Epithelial cell of esophagus (primary cell): Measurements from ENCODE around the gene CTDNEP1.

Experiments
- DNase-seq: peaks from one replicate; pipeline ENCODE4 v3.0.0; 2010; ENCODE audit warnings: low read depth
- H3K4me3 ChIP-seq: 2 replicates; pipeline ENCODE4 v1.5.1; 2011; ENCODE audit warnings: mild to moderate bottlenecking, low read length, control low read depth
- TF ChIP-seq, protein P1 (sequence below): IDR thresholded peaks from 2 replicates; pipeline ENCODE4 v1.5.1; 2011; ENCODE audit warnings: low read depth, mild to moderate bottlenecking, low read length, control low read depth, inconsistent platforms; ENCODE audit not compliant: insufficient read depth; ENCODE audit errors: missing control alignments

Gene CTDNEP1

GRCh38 chr17:7243453-7243729, 8.1 kb downstream of the CTDNEP1 start:
- TF ChIP-seq, protein P1, sequence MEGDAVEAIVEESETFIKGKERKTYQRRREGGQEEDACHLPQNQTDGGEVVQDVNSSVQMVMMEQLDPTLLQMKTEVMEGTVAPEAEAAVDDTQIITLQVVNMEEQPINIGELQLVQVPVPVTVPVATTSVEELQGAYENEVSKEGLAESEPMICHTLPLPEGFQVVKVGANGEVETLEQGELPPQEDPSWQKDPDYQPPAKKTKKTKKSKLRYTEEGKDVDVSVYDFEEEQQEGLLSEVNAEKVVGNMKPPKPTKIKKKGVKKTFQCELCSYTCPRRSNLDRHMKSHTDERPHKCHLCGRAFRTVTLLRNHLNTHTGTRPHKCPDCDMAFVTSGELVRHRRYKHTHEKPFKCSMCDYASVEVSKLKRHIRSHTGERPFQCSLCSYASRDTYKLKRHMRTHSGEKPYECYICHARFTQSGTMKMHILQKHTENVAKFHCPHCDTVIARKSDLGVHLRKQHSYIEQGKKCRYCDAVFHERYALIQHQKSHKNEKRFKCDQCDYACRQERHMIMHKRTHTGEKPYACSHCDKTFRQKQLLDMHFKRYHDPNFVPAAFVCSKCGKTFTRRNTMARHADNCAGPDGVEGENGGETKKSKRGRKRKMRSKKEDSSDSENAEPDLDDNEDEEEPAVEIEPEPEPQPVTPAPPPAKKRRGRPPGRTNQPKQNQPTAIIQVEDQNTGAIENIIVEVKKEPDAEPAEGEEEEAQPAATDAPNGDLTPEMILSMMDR = no peak
- DNase-seq = no peak
- H3K4me3 ChIP-seq = peak overlapping the region; percentile 96

DNA sequence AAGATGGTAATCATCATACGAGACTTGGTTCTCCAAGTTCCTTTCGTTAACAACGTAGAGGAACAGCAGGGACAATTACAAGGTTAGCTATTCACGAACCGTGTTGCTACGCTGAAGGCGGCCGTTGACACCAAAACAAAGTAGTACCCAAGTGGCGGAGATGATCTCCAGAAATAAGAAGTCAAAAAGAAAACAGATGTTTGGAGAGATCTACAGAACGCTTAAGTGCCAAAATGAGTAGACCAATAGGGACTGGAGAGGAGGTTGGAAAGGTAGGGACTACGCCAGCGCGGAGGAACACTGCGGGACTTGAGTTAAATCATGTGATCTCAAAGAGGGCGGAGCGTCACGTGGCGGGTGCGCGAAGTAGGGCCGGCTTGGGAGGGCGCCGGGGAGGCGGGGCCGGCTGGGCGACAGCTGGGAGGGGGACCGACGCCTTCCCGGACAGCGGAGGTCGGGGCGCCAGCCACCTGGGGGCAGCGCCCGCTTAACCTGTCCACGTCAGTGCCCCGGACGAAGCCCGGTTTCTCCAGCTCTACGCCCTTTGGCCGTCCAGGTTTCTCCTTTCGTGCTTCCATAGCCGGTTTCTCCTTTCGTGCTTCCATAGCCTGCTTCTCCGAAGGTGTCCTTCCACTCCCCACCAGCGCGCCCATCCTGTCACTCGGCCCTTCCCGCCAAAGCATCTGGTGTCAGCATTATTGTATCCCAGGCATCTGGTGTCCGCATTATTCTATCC, 8.6 kb downstream of the CTDNEP1 start:
- TF ChIP-seq, protein P1 = no peak
- DNase-seq = peak; percentile 95
- H3K4me3 ChIP-seq = peak overlapping the region; percentile 96

- peak; percentile 89 for DNase-seq
These were observed 9.5 kb downstream of the CTDNEP1 start, which contains the start of gene GABARAP for GRCh38 chr17:7241783-7242716. Gene GABARAP, minus strand, starts transcription at chr17:7242449. Its CDS starts 119 bp downstream, at chr17:7242330.

DNA sequence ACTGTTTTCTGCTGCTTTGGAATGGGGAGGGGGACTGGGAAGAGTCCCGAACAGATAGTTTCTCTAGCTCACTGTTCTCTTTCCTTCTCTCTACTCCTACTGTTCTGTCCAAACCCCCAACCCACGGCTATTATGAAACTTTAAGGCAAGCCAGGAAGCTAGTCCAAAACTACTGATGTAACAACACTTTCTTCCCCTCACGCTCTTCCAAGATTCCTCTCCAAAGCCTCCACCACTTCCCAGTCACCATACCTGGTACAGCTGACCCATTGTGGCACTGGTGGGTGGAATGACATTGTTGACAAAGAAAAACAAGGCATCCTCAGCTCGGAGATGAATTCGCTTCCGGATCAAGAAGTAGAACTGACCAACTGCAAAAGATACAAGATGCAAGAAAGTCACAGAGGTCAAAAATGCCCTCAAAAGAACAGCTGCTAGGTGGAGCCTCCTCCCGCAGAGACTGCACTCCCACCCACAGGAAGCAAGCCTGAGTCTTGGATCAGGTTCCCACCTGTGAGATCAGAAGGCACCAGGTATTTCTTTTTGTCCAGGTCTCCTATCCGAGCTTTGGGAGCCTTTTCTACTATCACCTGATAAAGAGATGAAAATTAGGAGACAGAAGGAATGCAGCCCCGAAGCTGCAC, 10.3 kb downstream of the CTDNEP1 start:
- TF ChIP-seq, protein P1 = no peak
- no peak for DNase-seq
- peak overlapping the region; percentile 96 for H3K4me3 ChIP-seq

More at GRCh38 chr17:7241783-7242716, 9.5 kb downstream of the CTDNEP1 start, which contains the start of gene GABARAP:
- H3K4me3 ChIP-seq = peak within 1 kb of the TSS; percentile 96
- TF ChIP-seq, protein P1 = no peak

- DNase-seq = no peak
- TF ChIP-seq, protein P1 = no peak
- H3K4me3 ChIP-seq = peak overlapping the region; percentile 96
These were observed 11.2 kb downstream of the CTDNEP1 start for GRCh38 chr17:7240375-7240774.

DNA sequence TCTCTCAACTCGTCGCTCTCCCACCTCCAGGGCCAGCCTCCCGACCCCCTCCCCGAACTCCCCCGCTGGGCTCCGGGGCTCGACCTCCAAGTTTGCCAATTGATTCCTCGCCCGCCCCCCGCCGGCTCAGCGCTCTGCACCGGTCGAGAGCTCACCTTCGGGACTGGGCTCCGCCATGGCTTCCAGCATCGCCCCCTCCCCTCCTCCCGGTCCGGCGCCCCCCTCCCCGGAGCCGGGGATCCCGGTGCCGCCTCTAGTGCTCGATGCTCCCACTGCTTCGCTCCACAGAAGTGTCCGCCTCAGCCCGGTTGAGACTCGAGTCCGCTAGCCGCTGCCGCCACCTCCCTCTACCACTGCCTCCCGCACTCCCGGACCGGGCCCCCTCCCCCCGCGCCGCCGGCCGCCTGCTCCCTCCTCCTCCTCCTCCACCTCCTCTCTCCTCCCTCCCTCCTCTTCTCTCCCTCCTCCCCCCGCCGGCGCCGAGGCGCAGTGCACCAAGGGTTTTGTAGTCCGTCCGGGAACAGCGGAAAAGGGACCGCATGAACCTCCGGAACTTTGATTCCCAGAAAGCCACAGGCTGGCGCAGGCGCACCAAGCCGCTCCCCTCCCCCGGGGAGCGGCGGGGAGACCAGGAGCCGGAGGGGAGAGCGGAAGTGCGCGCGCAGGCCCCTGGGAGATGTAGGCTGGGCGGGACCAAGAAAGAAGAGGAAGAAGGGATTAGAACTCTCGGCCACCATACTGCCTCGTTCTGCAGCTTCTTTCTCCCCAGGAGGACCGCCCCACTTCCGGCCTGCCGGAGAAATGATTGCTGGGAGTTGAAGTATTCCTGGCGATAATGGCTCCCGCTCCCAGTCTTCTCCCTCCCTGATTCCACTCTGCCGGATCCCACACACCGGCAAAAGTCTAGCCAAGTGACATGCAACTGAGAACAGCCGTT, 12.2 kb downstream of the CTDNEP1 start, which contains the start of gene PHF23:
Gene PHF23 (minus strand): TSS at position 367 of the 937 bp plus-strand sequence. CDS start 178 bp downstream, at position 189.
- H3K4me3 ChIP-seq = peak within 1 kb of the TSS; percentile 97
- peak; percentile 99 for DNase-seq
- TF ChIP-seq, protein P1 = no peak
